Ishikawa (cell line): ENCODE results near the gene IL17C.

Experiments
- CEBPB ChIP-seq: IDR thresholded peaks from 2 replicates; pipeline ENCODE4 v1.6.1; 2012
- CREB1 ChIP-seq: IDR thresholded peaks from 2 replicates; pipeline ENCODE4 v1.6.1; 2012; ENCODE audit warnings: low read depth
- EGR1 ChIP-seq: IDR thresholded peaks from 2 replicates; pipeline ENCODE4 v1.6.1; 2012
- EP300 ChIP-seq: IDR thresholded peaks from 2 replicates; pipeline ENCODE4 v1.6.1; 2012; ENCODE audit warnings: borderline replicate concordance
- FOXM1 ChIP-seq: IDR thresholded peaks from 2 replicates; pipeline ENCODE4 v1.6.1; 2012; ENCODE audit warnings: low read depth, borderline replicate concordance
- NFIC ChIP-seq: IDR thresholded peaks from 2 replicates; pipeline ENCODE4 v1.6.1; 2012
- RAD21 ChIP-seq: IDR thresholded peaks from 2 replicates; pipeline ENCODE4 v1.6.1; 2012; ENCODE audit warnings: low read depth
- TAF1 ChIP-seq: IDR thresholded peaks from 2 replicates; pipeline ENCODE4 v1.6.1; 2012; ENCODE audit warnings: low read depth, mild to moderate bottlenecking
- TCF12 ChIP-seq: IDR thresholded peaks from 2 replicates; pipeline ENCODE4 v1.6.1; 2012; ENCODE audit warnings: low read depth
- TEAD4 ChIP-seq: IDR thresholded peaks from 2 replicates; pipeline ENCODE4 v1.6.1; 2012
- YY1 ChIP-seq: IDR thresholded peaks from 2 replicates; pipeline ENCODE4 v1.6.1; 2012; ENCODE audit warnings: low read depth
- ZBTB7A ChIP-seq: IDR thresholded peaks from 2 replicates; pipeline ENCODE4 v1.6.1; 2012; ENCODE audit warnings: low read depth
- TF ChIP-seq, protein P1 (sequence below): IDR thresholded peaks from 2 replicates; pipeline ENCODE4 v1.6.1; 2012
- TF ChIP-seq, protein P2 (sequence below): IDR thresholded peaks from 2 replicates; pipeline ENCODE4 v1.6.1; 2012
- TF ChIP-seq, protein P3 (sequence below): IDR thresholded peaks from 2 replicates; pipeline ENCODE4 v1.6.1; 2012; ENCODE audit warnings: low read depth, mild to moderate bottlenecking

Gene IL17C

DNA sequence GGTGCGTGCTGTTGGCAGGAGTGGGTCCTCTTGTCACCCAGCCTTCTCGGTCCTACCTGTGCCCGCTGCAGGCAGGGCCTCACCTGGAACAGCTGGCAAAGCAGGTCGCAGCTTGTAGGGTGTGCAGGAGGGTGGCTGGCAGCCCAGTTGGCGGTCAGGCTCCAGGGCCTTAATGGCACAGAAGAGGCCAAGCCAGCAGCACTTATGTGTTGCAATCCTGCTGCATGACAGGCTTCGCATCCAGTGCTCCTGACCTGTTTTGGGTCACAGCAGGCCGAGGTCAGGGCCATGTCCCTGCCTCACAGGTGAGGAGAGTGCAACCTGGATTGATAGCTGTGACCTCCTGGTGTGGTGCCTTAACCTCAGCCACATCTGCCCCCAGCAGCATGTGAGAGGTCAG lies 36.3 kb upstream of the IL17C start:
- TF ChIP-seq RAD21 = no peak
- TF ChIP-seq, protein P1, sequence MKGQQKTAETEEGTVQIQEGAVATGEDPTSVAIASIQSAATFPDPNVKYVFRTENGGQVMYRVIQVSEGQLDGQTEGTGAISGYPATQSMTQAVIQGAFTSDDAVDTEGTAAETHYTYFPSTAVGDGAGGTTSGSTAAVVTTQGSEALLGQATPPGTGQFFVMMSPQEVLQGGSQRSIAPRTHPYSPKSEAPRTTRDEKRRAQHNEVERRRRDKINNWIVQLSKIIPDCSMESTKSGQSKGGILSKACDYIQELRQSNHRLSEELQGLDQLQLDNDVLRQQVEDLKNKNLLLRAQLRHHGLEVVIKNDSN = no peak
- no peak for TF ChIP-seq EP300
- TF ChIP-seq NFIC = no peak
- TF ChIP-seq CREB1 = no peak
- TF ChIP-seq TCF12 = no peak
- no peak for TF ChIP-seq YY1
- TF ChIP-seq, protein P2, sequence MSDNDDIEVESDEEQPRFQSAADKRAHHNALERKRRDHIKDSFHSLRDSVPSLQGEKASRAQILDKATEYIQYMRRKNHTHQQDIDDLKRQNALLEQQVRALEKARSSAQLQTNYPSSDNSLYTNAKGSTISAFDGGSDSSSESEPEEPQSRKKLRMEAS = no peak
- TF ChIP-seq TAF1 = no peak
- no peak for TF ChIP-seq EGR1
- TF ChIP-seq FOXM1 = no peak
- no peak for TF ChIP-seq ZBTB7A
- no peak for TF ChIP-seq CEBPB
- no peak for TF ChIP-seq TEAD4
- TF ChIP-seq, protein P3, sequence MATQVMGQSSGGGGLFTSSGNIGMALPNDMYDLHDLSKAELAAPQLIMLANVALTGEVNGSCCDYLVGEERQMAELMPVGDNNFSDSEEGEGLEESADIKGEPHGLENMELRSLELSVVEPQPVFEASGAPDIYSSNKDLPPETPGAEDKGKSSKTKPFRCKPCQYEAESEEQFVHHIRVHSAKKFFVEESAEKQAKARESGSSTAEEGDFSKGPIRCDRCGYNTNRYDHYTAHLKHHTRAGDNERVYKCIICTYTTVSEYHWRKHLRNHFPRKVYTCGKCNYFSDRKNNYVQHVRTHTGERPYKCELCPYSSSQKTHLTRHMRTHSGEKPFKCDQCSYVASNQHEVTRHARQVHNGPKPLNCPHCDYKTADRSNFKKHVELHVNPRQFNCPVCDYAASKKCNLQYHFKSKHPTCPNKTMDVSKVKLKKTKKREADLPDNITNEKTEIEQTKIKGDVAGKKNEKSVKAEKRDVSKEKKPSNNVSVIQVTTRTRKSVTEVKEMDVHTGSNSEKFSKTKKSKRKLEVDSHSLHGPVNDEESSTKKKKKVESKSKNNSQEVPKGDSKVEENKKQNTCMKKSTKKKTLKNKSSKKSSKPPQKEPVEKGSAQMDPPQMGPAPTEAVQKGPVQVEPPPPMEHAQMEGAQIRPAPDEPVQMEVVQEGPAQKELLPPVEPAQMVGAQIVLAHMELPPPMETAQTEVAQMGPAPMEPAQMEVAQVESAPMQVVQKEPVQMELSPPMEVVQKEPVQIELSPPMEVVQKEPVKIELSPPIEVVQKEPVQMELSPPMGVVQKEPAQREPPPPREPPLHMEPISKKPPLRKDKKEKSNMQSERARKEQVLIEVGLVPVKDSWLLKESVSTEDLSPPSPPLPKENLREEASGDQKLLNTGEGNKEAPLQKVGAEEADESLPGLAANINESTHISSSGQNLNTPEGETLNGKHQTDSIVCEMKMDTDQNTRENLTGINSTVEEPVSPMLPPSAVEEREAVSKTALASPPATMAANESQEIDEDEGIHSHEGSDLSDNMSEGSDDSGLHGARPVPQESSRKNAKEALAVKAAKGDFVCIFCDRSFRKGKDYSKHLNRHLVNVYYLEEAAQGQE = no peak

DNA sequence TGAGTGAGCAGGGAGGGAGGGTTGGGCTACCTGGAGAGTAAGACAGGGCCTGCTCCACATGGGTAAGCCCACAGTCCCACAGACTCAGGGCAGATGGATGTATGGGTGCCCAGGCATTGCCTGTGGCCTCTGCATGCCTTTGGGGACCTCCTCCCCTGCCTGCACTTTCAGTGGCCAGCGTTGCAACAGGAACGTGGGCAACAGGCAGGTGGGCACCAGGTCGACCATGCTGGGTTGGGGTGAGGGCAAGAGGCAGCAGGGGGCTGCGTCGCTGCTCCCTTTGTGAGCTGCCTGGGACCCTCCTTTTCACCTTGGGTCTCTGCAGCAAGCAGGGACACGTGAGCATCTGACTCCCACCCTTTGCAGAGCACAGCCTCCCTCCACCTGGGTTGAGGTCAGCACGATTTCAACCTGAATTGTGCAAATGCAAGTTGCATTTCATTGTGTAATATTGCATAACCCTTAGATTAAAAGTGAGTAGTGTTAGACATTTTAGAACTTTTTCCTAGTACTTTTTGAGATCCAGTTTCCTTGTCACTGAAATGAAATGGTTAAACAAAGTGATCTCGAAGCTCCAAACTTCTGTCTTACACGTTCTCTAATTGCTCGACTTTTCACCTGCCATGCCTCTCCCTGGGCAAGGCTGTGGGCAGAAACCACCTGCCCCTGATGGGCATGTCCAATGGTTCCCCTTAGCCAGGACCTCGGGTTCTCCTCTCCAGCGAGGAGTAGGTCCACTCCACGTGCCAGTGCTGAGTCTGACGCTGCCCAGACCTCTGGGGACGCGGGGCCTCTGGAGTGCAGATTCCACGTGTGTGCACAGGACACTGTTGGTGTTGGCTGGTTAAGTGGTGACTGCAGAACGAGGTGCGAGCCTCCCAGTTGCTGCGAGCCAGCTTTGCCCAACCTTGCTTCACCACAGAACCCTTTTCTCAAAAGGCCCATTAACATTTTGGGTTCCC lies 32.9 kb upstream of the IL17C start:
- no peak for TF ChIP-seq CEBPB
- TF ChIP-seq YY1 = no peak
- TF ChIP-seq, protein P3 = no peak
- TF ChIP-seq ZBTB7A = no peak
- TF ChIP-seq RAD21 = no peak
- TF ChIP-seq EP300 = no peak
- TF ChIP-seq, protein P1 = no peak
- TF ChIP-seq FOXM1 = no peak
- no peak for TF ChIP-seq TEAD4
- no peak for TF ChIP-seq CREB1
- TF ChIP-seq, protein P2 = no peak
- no peak for TF ChIP-seq EGR1
- no peak for TF ChIP-seq NFIC
- no peak for TF ChIP-seq TAF1
- no peak for TF ChIP-seq TCF12

DNA sequence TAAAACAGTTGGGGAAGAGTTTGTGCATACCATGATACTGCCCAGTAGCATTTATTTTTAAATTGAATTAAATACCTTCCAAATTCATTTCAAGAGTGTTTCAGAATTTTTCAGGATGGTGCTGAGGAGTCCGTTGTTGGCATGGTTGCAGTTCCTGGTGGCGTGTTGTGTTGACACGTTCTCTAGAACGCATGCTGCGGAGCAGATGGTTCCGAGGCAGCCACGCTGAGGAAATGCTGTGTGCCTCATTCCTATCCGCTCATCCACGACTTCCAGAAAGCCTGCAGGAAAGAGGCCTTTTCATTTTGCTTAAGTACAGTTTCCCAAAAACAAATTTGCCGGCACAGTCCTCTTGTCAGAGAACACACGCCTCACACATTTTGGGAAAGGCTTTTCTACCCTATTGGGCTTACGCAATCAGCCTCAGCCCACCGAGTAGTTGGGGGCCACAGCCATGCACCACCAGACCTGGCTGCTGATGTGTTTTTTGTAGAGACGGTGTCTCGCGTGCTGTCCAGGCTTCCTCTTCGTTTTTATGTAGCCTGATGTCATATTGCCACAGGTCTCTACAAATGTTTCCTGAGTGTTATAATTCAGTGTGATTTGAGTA lies 32.1 kb upstream of the IL17C start:
- TF ChIP-seq NFIC = no peak
- TF ChIP-seq, protein P2 = no peak
- TF ChIP-seq EGR1 = no peak

DNA sequence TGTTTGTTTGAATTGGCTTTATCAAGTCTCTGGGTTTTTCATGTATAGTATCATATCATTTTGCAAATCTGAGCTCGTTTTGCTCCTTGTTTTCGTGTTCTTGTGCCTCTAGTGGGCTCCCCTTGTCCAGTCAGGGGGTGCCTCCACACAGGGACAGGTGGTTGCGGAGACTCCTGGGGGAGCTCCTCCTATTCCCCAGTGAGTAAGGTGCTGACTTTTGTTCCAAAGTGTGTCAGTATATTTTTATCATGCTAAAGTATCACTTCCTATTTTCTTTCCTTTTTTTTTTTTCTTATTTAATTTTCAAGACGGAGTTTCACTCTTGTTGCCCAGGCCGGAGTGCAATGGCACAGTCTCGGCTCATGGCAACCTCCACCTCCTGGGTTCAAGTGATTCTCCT lies 30.3 kb upstream of the IL17C start:
- TF ChIP-seq, protein P2 = no peak
- TF ChIP-seq YY1 (no peak), TAF1 (no peak), TCF12 (no peak), CEBPB (no peak), ZBTB7A (no peak), NFIC (no peak), EP300 (no peak), RAD21 (no peak), CREB1 (no peak), EGR1 (no peak), FOXM1 (no peak), TEAD4 (no peak)
- TF ChIP-seq, protein P3 = no peak
- TF ChIP-seq, protein P1 = no peak
